ENCODE results near the gene ZCWPW2. TPM values are rescaled to one million over a fixed set of nuclear protein-coding genes. Genes with fewer than 3 reads are reported as not detected.

ZCWPW2 gene
- total and polyA plus RNA-seq, 9 donors, result 1.3 to 2.7 (median 2.0) TPM

GRCh38 chr3:28320981-28321380 is 27.5 kb upstream of the ZCWPW2 start:
- no peaks in the 10 kb centered on the region for H3K4me1 ChIP-seq (ENCODE audit: insufficient read depth)
- no peaks in the 10 kb centered on the region for H3K27me3 ChIP-seq
- no peaks in the 10 kb centered on the region for H3K9me3 ChIP-seq
- no peak overlapping the region for H3K27ac ChIP-seq
- DNase-seq, result no peak
- H3K36me3 ChIP-seq, result no peaks in the 10 kb centered on the region
- TF ChIP-seq CTCF (IDR thresholded peaks at IDR 0.05), result no peak
- TF ChIP-seq EP300 (IDR thresholded peaks at IDR 0.05), result no peak
- TF ChIP-seq POLR2A (IDR thresholded peaks at IDR 0.05), result no peak
- intact Hi-C loops (cut with DNase I), result loop anchor here in 1 of 4 donors (10.0 kb wide), 1 partner anchor 606 kb away; no protein-coding TSS in a partner anchor
- no peak overlapping the region for H3K4me3 ChIP-seq

GRCh38 chr3:28322464-28322863 is 26.1 kb upstream of the ZCWPW2 start:
- H3K4me1 ChIP-seq (ENCODE audit: insufficient read depth), result no peaks in the 10 kb centered on the region
- no peaks in the 10 kb centered on the region for H3K36me3 ChIP-seq
- no peak overlapping the region for H3K4me3 ChIP-seq
- TF ChIP-seq EP300 (IDR thresholded peaks at IDR 0.05) (no peak), POLR2A (IDR thresholded peaks at IDR 0.05) (no peak), CTCF (IDR thresholded peaks at IDR 0.05) (no peak)
- intact Hi-C loops (cut with DNase I), result loop anchor here in 1 of 4 donors (10.0 kb wide), 1 partner anchor 608 kb away; no protein-coding TSS in a partner anchor
- no peak for DNase-seq
- H3K9me3 ChIP-seq, result no peaks in the 10 kb centered on the region
- no peaks in the 10 kb centered on the region for H3K27me3 ChIP-seq
- WGBS, 3 donors, result 79 to 86% (median 81%) methylated on average over 1 of the region's 1 CpG
- H3K27ac ChIP-seq, result no peak overlapping the region

- no peaks in the 10 kb centered on the region for H3K36me3 ChIP-seq
- no peaks in the 10 kb centered on the region for H3K4me1 ChIP-seq (ENCODE audit: insufficient read depth)
- intact Hi-C loops (cut with DNase I), result loop anchor here in 2 of 4 donors (5.0 to 10.0 kb wide), 2 partner anchors 612 to 614 kb away; no protein-coding TSS in a partner anchor
- DNase-seq, result no peak
- H3K27me3 ChIP-seq, result no peaks in the 10 kb centered on the region
- no peak overlapping the region for H3K27ac ChIP-seq
- 89 to 95% (median 90%) methylated on average over 2 of the region's 2 CpGs for WGBS, 3 donors
- TF ChIP-seq EP300 (IDR thresholded peaks at IDR 0.05) (no peak), CTCF (IDR thresholded peaks at IDR 0.05) (no peak), POLR2A (IDR thresholded peaks at IDR 0.05) (no peak)
- no peaks in the 10 kb centered on the region for H3K9me3 ChIP-seq
- no peak overlapping the region for H3K4me3 ChIP-seq
Measured at GRCh38 chr3:28326458-28326926, 22.0 kb upstream of the ZCWPW2 start.

- 74 to 81% (median 76%) methylated on average over 4 of the region's 4 CpGs for WGBS, 3 donors
- Histone ChIP-seq H3K4me1 (ENCODE audit: insufficient read depth) (no peaks in the 10 kb centered on the region), H3K27me3 (no peaks in the 10 kb centered on the region), H3K4me3 (no peak overlapping the region), H3K36me3 (no peaks in the 10 kb centered on the region), H3K27ac (no peak overlapping the region), H3K9me3 (no peaks in the 10 kb centered on the region)
- DNase-seq, result no peak
- intact Hi-C loops (cut with DNase I), result loop anchor here in 2 of 4 donors (5.0 to 10.0 kb wide), 2 partner anchors 614 to 616 kb away; no protein-coding TSS in a partner anchor
- TF ChIP-seq CTCF (IDR thresholded peaks at IDR 0.05) (peak; percentile 27 to 46 (median 30)), POLR2A (IDR thresholded peaks at IDR 0.05) (no peak)
Measured at GRCh38 chr3:28328188-28329151, 20.1 kb upstream of the ZCWPW2 start.
